ENCODE measurements around the gene GALNT1. TPM values are rescaled to one million over a fixed set of nuclear protein-coding genes. Genes with fewer than 3 reads are reported as not detected.
A peak's percentile ranks its signal among the peaks of the same experiment; 100 is the strongest.

The GALNT1 gene
- total RNA-seq, 6 donors from 2014 or later: 15.0 to 70.9 (median 38.3) TPM

- H3K4me1 ChIP-seq: peaks cover 0 to 15% (median 12%) of the 10 kb centered on the region in 4 donors
- no peaks in the 10 kb centered on the region for H3K27me3 ChIP-seq
- H3K4me3 ChIP-seq: no peak overlapping the region
- H3K9me3 ChIP-seq: no peaks in the 10 kb centered on the region
- WGBS, 2 donors: 85 to 87% methylated on average over 1 of the region's 1 CpG
- no peak overlapping the region for H3K27ac ChIP-seq
- no peak for DNase-seq
- ATAC-seq (ENCODE audit: low FRiP score in 2 of 2): no peak
- H3K36me3 ChIP-seq: no peaks in the 10 kb centered on the region
- no peak for TF ChIP-seq POLR2A (IDR thresholded peaks at IDR 0.05)
- no peak for TF ChIP-seq EP300 (IDR thresholded peaks at IDR 0.05)
- no peak for TF ChIP-seq POLR2AphosphoS5 (IDR thresholded peaks at IDR 0.05)
- TF ChIP-seq CTCF (IDR thresholded peaks at IDR 0.05): no peak
Measured at GRCh38 chr18:35624146-35624545, 42.6 kb downstream of the GALNT1 start.

GRCh38 chr18:35625232-35625631 lies 43.7 kb downstream of the GALNT1 start:
- ATAC-seq (ENCODE audit: low FRiP score in 2 of 2) (no peak), DNase-seq (no peak)
- H3K4me1 ChIP-seq: peaks cover 0 to 13% (median 7%) of the 10 kb centered on the region in 4 donors
- H3K27me3 ChIP-seq: no peaks in the 10 kb centered on the region
- H3K36me3 ChIP-seq: no peaks in the 10 kb centered on the region
- no peak overlapping the region for H3K27ac ChIP-seq
- H3K9me3 ChIP-seq: no peaks in the 10 kb centered on the region
- 90 to 92% methylated on average over 2 of the region's 2 CpGs for WGBS, 2 donors
- no peak for TF ChIP-seq EP300 (IDR thresholded peaks at IDR 0.05)
- no peak for TF ChIP-seq POLR2A (IDR thresholded peaks at IDR 0.05)
- TF ChIP-seq POLR2AphosphoS5 (IDR thresholded peaks at IDR 0.05): no peak
- no peak overlapping the region for H3K4me3 ChIP-seq

- ATAC-seq (ENCODE audit: low FRiP score in 2 of 2): no peak
- no peaks in the 10 kb centered on the region for H3K27me3 ChIP-seq
- H3K4me3 ChIP-seq: no peak overlapping the region
- no peaks in the 10 kb centered on the region for H3K9me3 ChIP-seq
- no peak overlapping the region for H3K27ac ChIP-seq
- H3K36me3 ChIP-seq: no peaks in the 10 kb centered on the region
- DNase-seq: no peak
- TF ChIP-seq POLR2AphosphoS5 (IDR thresholded peaks at IDR 0.05) (no peak), CTCF (IDR thresholded peaks at IDR 0.05) (no peak), POLR2A (IDR thresholded peaks at IDR 0.05) (no peak), EP300 (IDR thresholded peaks at IDR 0.05) (no peak)
- H3K4me1 ChIP-seq: peaks cover 0 to 15% (median 11%) of the 10 kb centered on the region in 4 donors
Measured at GRCh38 chr18:35633761-35634160, 52.2 kb downstream of the GALNT1 start.

- 60 to 61% methylated on average over 4 to 5 of the region's 5 CpGs for WGBS, 2 donors
- Histone ChIP-seq H3K27me3 (no peaks in the 10 kb centered on the region), H3K4me3 (no peak overlapping the region), H3K36me3 (no peaks in the 10 kb centered on the region), H3K4me1 (peaks cover 0 to 15% (median 11%) of the 10 kb centered on the region in 4 donors), H3K27ac (peak overlapping the region in 2 of 4 donors; percentile 12 to 65), H3K9me3 (no peaks in the 10 kb centered on the region)
- no peak for ATAC-seq (ENCODE audit: low FRiP score in 2 of 2)
- TF ChIP-seq POLR2A (IDR thresholded peaks at IDR 0.05) (no peak), POLR2AphosphoS5 (IDR thresholded peaks at IDR 0.05) (peak in 1 of 2 donors; percentile 5)
- no peak for DNase-seq
Measured at GRCh38 chr18:35634323-35634722, 52.8 kb downstream of the GALNT1 start.

GRCh38 chr18:35635170-35635569 lies 53.6 kb downstream of the GALNT1 start:
- TF ChIP-seq POLR2A (IDR thresholded peaks at IDR 0.05) (no peak), EP300 (IDR thresholded peaks at IDR 0.05) (no peak), CTCF (IDR thresholded peaks at IDR 0.05) (no peak), POLR2AphosphoS5 (IDR thresholded peaks at IDR 0.05) (no peak)
- H3K9me3 ChIP-seq: no peaks in the 10 kb centered on the region
- H3K27ac ChIP-seq: peak overlapping the region in 3 of 4 donors; percentile 12 to 65 (median 40)
- no peak overlapping the region for H3K4me3 ChIP-seq
- no peaks in the 10 kb centered on the region for H3K36me3 ChIP-seq
- no peak for ATAC-seq (ENCODE audit: low FRiP score in 2 of 2)
- no peak for DNase-seq
- 63 to 70% methylated on average over 1 of the region's 1 CpG for WGBS, 2 donors
- H3K27me3 ChIP-seq: no peaks in the 10 kb centered on the region
- peaks cover 0 to 15% (median 11%) of the 10 kb centered on the region in 4 donors for H3K4me1 ChIP-seq

GRCh38 chr18:35637227-35637626 lies 55.7 kb downstream of the GALNT1 start:
- Histone ChIP-seq H3K27me3 (no peaks in the 10 kb centered on the region), H3K4me1 (peaks cover 0 to 15% (median 11%) of the 10 kb centered on the region in 4 donors), H3K27ac (no peak overlapping the region), H3K36me3 (no peaks in the 10 kb centered on the region), H3K9me3 (no peaks in the 10 kb centered on the region), H3K4me3 (no peak overlapping the region)
- DNase-seq (no peak), ATAC-seq (ENCODE audit: low FRiP score in 2 of 2) (no peak)
- no peak for TF ChIP-seq CTCF (IDR thresholded peaks at IDR 0.05)
- TF ChIP-seq POLR2A (IDR thresholded peaks at IDR 0.05): no peak
- TF ChIP-seq POLR2AphosphoS5 (IDR thresholded peaks at IDR 0.05): no peak
- no peak for TF ChIP-seq EP300 (IDR thresholded peaks at IDR 0.05)
- 90 to 91% methylated on average over 5 of the region's 5 CpGs for WGBS, 2 donors

Measured in upper lobe of left lung (tissue), 6 donors.